Thyroid gland (tissue), 4 donors: ENCODE measurements around the gene KCNAB1.

Experiments
- CTCF ChIP-seq, 6 experiments: fragments of 200-600 bp in 3 of 6; fragments of 450-650 bp in 3 of 6; sonication (generic) in 3 of 6; IDR thresholded peaks; one replicate each; pipeline ENCODE4 v1.5.1; 2016 to 2019; ENCODE audit warnings: antibody characterized with exemption in 6 of 6, mild to moderate bottlenecking in 2 of 6, inconsistent platforms in 1 of 6, moderate library complexity in 1 of 6
- POLR2A ChIP-seq, 2 donors: fragments of 450-650 bp; IDR thresholded peaks; one replicate each; pipeline ENCODE4 v1.6.1; 2017; ENCODE audit warnings: antibody characterized with exemption in 2 of 2, mild to moderate bottlenecking in 2 of 2, moderate library complexity in 1 of 2

- TF ChIP-seq CTCF (IDR thresholded peaks at IDR 0.05) = no peak
- no peak for TF ChIP-seq POLR2A (IDR thresholded peaks at IDR 0.05)
These were observed 59.7 kb downstream of the KCNAB1 start for GRCh38 chr3:156180077-156180476.
